Panc1 (cell line): ENCODE results near the gene HOXA4. TPM values are rescaled to one million over a fixed set of nuclear protein-coding genes. Genes with fewer than 3 reads are reported as not detected.

ENCODE experiments used
- ATAC-seq: fragments of 200-7000 bp; cut with Tn5 transposase; 2 replicates; pipeline ENCODE4 v1.9.1; 2020; ENCODE audit warnings: mild to moderate bottlenecking, moderate library complexity
- BruUV-seq: library from RNA; stranded (reverse); fragments of 400-500 nt; replicated peaks from 2 replicates; lab custom pipeline; 2021; lab: Mats Ljungman, UMichigan
- CTCF ChIA-PET: fragments of 300-600 bp; sonication (Branson Sonifier 250); formaldehyde crosslinking; loops from one replicate; lab custom pipeline; 2022; ENCODE audit warnings: antibody characterized with exemption; lab: Charles Lee
- POLR2A ChIA-PET: fragments of 300-600 bp; sonication (Branson Sonifier 250); formaldehyde crosslinking; loops from one replicate; lab custom pipeline; 2022; ENCODE audit warnings: antibody characterized with exemption; lab: Charles Lee
- DNase-seq: peaks from one replicate; pipeline ENCODE4 v3.0.0-alpha.2; 2010; ENCODE audit warnings: low read depth, low spot score
- H3K27ac ChIP-seq: 2 replicates; pipeline ENCODE4 v1.5.1; 2011; ENCODE audit warnings: mild to moderate bottlenecking, low read length, inconsistent platforms
- H3K27me3 ChIP-seq: fragments of 200-500 bp; sonication (Bioruptor generic); 2 replicates; pipeline ENCODE4 v1.6.0; 2014; ENCODE audit warnings: low read length, inconsistent platforms; ENCODE audit not compliant: control insufficient read depth, insufficient read depth
- H3K36me3 ChIP-seq: fragments of 200-500 bp; sonication (Bioruptor generic); 2 replicates; pipeline ENCODE4 v1.5.1; 2014; ENCODE audit warnings: inconsistent platforms, mild to moderate bottlenecking, low read length, moderate library complexity; ENCODE audit not compliant: control insufficient read depth, insufficient read depth
- H3K4me1 ChIP-seq: 2 replicates; pipeline ENCODE4 v1.5.1; 2011; ENCODE audit warnings: inconsistent platforms, mild to moderate bottlenecking, low read length, moderate library complexity; ENCODE audit not compliant: control insufficient read depth, insufficient read depth
- H3K4me3 ChIP-seq, 2 experiments: 2 replicates each; pipeline ENCODE4 v1.5.1; 2011 to 2012; ENCODE audit warnings: low read depth in 2 of 2, low read length in 2 of 2, mild to moderate bottlenecking in 2 of 2, inconsistent platforms in 1 of 2, moderate library complexity in 1 of 2
- H3K9me3 ChIP-seq: fragments of 200-500 bp; sonication (Bioruptor generic); 2 replicates; pipeline ENCODE4 v1.5.1; 2014; ENCODE audit warnings: low read depth, mild to moderate bottlenecking, inconsistent platforms, low read length, moderate library complexity; ENCODE audit not compliant: control insufficient read depth, insufficient read depth
- CTCF ChIP-seq: fragments of 450-650 bp; IDR thresholded peaks from 2 replicates; pipeline ENCODE4 v1.5.1; 2017; ENCODE audit warnings: mild to moderate bottlenecking
- POLR2AphosphoS5 ChIP-seq: IDR thresholded peaks from 2 replicates; pipeline ENCODE4 v1.6.1; 2012; ENCODE audit warnings: mild to moderate bottlenecking, low read depth, low read length, moderate library complexity
- REST ChIP-seq, 2 experiments: IDR thresholded peaks; 2 replicates each; pipeline ENCODE4 v1.6.1; 2011 to 2012; ENCODE audit warnings: low read depth in 2 of 2, control low read depth in 1 of 2, low read length in 1 of 2, mild to moderate bottlenecking in 1 of 2, moderate library complexity in 1 of 2; ENCODE audit not compliant: insufficient read depth in 1 of 2
- SIN3A ChIP-seq: IDR thresholded peaks from 2 replicates; pipeline ENCODE4 v1.6.1; 2012; ENCODE audit warnings: low read depth, mild to moderate bottlenecking, low read length, moderate library complexity, borderline replicate concordance; ENCODE audit not compliant: insufficient read depth
- TCF7L2 ChIP-seq: IDR thresholded peaks from 2 replicates; pipeline ENCODE4 v1.6.1; 2011; ENCODE audit warnings: mild to moderate bottlenecking, low read depth, low read length, inconsistent platforms
- in situ Hi-C: cut with HindIII; loops from 2 replicates; pipeline ENCODE4 v1.10.0; 2016; ENCODE audit warnings: low sequenced_read_pairs, low pct_unique_long_range_greater_than_20kb
- intact Hi-C: fragments of 100-400 bp; cut with micrococcal nuclease; formaldehyde crosslinking; loops from one replicate; pipeline ENCODE4 v1.10.0; 2022; ENCODE audit not compliant: unreplicated experiment
- total RNA-seq: library from RNA; stranded (reverse); gene quantifications from one replicate; pipeline ENCODE4 v1.2.1, GENCODE V29; 2021; ENCODE audit not compliant: unreplicated experiment

Gene HOXA4
- total RNA-seq, 1 experiment from 2014 or later = 0.39 TPM

DNA sequence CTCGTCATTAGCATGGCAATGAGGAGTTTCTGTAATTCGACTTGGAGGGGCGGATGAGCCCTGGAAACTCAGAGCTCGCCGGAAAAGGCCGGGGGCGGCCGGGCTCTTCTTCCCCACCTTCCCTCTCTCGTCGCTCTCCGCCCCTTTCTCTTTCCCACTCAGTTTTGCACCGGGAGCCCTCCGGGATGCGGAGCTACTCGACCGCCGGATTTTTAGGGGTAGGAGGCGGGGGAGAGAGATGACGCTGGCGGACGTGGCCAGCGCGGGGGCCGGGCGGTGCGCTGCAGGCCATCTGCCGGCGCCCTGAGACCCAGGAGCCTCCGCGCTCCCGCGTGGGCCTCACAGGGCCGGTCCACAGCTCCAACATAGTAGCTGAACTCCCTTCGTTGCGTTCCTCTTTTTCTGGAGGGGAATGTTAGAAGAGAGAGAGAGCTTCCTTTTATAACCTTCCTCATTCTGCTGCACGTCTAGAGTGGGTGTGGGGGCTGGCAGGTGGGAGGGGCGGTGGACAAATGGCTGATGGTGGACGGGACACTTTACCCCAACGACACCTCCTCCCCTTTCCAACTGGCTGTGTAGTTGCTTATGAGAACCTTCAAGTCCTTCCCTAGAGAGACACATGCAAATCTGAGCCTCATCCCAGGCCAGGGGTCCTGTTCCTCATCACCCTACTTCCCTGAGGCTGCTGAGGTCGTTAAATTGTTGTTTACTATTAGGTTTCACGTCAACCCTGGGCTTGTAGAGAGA, 33.6 kb downstream of the HOXA4 start:
- CTCF ChIA-PET = interaction anchor here (0.5 to 1.1 kb wide), 3 partner anchors 60 to 240 kb away, joined by 3 to 6 read pairs (median 3); no protein-coding TSS in a partner anchor
- ATAC-seq (peak; percentile 33), DNase-seq (no peak)
- H3K4me3 ChIP-seq = peak overlapping the region; percentile 85 to 93
- H3K36me3 ChIP-seq = peaks cover 9% of the 10 kb centered on the region; the same call in 1 of the 2 replicates
- intact Hi-C loops = loop anchor here (2.0 to 10.0 kb wide), 2 partner anchors 62 to 232 kb away; partner anchors contain the start of gene SKAP2
- peak overlapping the region; percentile 99 for H3K27ac ChIP-seq
- H3K27me3 ChIP-seq = no peaks in the 10 kb centered on the region
- TF ChIP-seq SIN3A (peak; percentile 56), REST (IDR thresholded peaks at IDR 0.05; ENCODE audit: insufficient read depth in 1 of 2, low read depth in 2 of 2, low read length in 1 of 2) (peak in 1 of 2 experiments; percentile 13; a peak in 1 of 4 replicates), POLR2AphosphoS5 (peak; percentile 54), CTCF (no peak), TCF7L2 (no peak; the same call in 1 of the 2 replicates)
- POLR2A ChIA-PET = interaction anchor here (0.6 to 4.0 kb wide), 5 partner anchors 14 to 239 kb away, joined by 3 to 21 read pairs (median 8); no protein-coding TSS in a partner anchor
- H3K9me3 ChIP-seq = no peaks in the 10 kb centered on the region
- H3K4me1 ChIP-seq = peaks cover 58% of the 10 kb centered on the region
- no TSS peak for BruUV-seq
- in situ Hi-C loops = no loop called here

GRCh38 chr7:27095897-27096767, 34.4 kb downstream of the HOXA4 start, which contains the start of gene HOXA1:
Gene HOXA1, minus strand, starts transcription at chr7:27096000. Its CDS starts 88 bp downstream, at chr7:27095912.
- Histone ChIP-seq H3K27me3 (no peaks in the 10 kb centered on the region), H3K9me3 (no peaks in the 10 kb centered on the region), H3K4me3 (peak within 1 kb of the TSS; percentile 85 to 93), H3K36me3 (peaks cover 9% of the 10 kb centered on the region; the same call in 1 of the 2 replicates), H3K27ac (peak within 1 kb of the TSS; percentile 99), H3K4me1 (peaks cover 60% of the 10 kb centered on the region)
- ChIA-PET POLR2A (interaction anchor here (0.6 to 4.0 kb wide), 4 partner anchors 15 to 239 kb away, joined by 3 to 21 read pairs (median 10); no protein-coding TSS in a partner anchor), CTCF (interaction anchor here (0.5 to 1.1 kb wide), 3 partner anchors 59 to 239 kb away, joined by 3 to 6 read pairs (median 3); no protein-coding TSS in a partner anchor)
- intact Hi-C loops (loop anchor here (2.0 to 10.0 kb wide), 2 partner anchors 61 to 231 kb away; partner anchors contain the start of gene SKAP2), in situ Hi-C loops (no loop called here)
- BruUV-seq = no TSS peak
- ATAC-seq = peak; percentile 84
- TF ChIP-seq POLR2AphosphoS5 (peak; percentile 71), SIN3A (peak; percentile 97), TCF7L2 (peak; percentile 69), CTCF (no peak; the same call in 1 of the 2 replicates), REST (IDR thresholded peaks at IDR 0.05; ENCODE audit: insufficient read depth in 1 of 2, low read depth in 2 of 2, low read length in 1 of 2) (no peak)
- DNase-seq = no peak
